Measurements from ENCODE around the gene TMPRSS6. TPM values are rescaled to one million over a fixed set of nuclear protein-coding genes. Genes with fewer than 3 reads are reported as not detected.

The TMPRSS6 gene
- total and polyA plus RNA-seq, 2 donors (not counting 1 experiment from before 2014, with no cell fraction given), result 0.03 TPM; not detected in 1

GRCh38 chr22:37075822-37076433, 33.6 kb downstream of the TMPRSS6 start:
- H4K20me1 ChIP-seq (ENCODE audit: control insufficient read depth, insufficient read depth, low read length, poor library complexity, severe bottlenecking), result no peaks in the 10 kb centered on the region
- peaks cover 18% of the 10 kb centered on the region for H3K27me3 Mint-ChIP-seq
- no peak overlapping the region for H3K27ac ChIP-seq (ENCODE audit: low read length in 2 of 2)
- ATAC-seq (ENCODE audit: low read depth) (no peak), DNase-seq (no peak)
- H3K4me3 ChIP-seq (ENCODE audit: control extremely low read depth in 1 of 5, extremely low read depth in 1 of 5, insufficient read depth in 1 of 5, low read depth in 2 of 5, low read length in 4 of 5), result no peak overlapping the region
- TF ChIP-seq CTCF (IDR thresholded peaks at IDR 0.05) (no peak), EZH2 (IDR thresholded peaks at IDR 0.05; ENCODE audit: borderline replicate concordance, insufficient read depth, low read depth, low read length, poor library complexity, severe bottlenecking) (no peak)
- CTCF ChIA-PET, result interaction anchor here (0.9 to 2.1 kb wide), 8 partner anchors 11 to 382 kb away, joined by 3 to 7 read pairs (median 4); no protein-coding TSS in a partner anchor
- H3K27ac Mint-ChIP-seq, result no peak overlapping the region
- no peak overlapping the region for H2AFZ ChIP-seq (ENCODE audit: insufficient read depth, low read depth, low read length, poor library complexity, severe bottlenecking)
- H3K9me3 ChIP-seq (ENCODE audit: control extremely low read depth in 1 of 3, control insufficient read depth in 2 of 3, insufficient read depth in 1 of 3, low read length in 2 of 3), result no peaks in the 10 kb centered on the region
- no peaks in the 10 kb centered on the region for H3K9me3 Mint-ChIP-seq (ENCODE audit: insufficient read depth)
- peaks cover 22% of the 10 kb centered on the region for H3K4me1 Mint-ChIP-seq
- peaks cover 4 to 15% of the 10 kb centered on the region in 2 donors for H3K4me1 ChIP-seq (ENCODE audit: control insufficient read depth in 2 of 2, insufficient read depth in 2 of 2, low read length in 2 of 2)
- peaks cover 0 to 30% (median 5%) of the 10 kb centered on the region in 4 experiments for H3K27me3 ChIP-seq (replicated peaks in 1 of 4; ENCODE audit: control extremely low read depth in 1 of 4, control insufficient read depth in 3 of 4, insufficient read depth in 4 of 4, low read length in 3 of 4)
- intact Hi-C loops (cut with micrococcal nuclease), result no loop called here
- WGBS (ENCODE audit: insufficient coverage), result 79% methylated on average over 9 of the region's 9 CpGs
- no peak overlapping the region for H3K9ac ChIP-seq (ENCODE audit: low read length)
- H3K79me2 ChIP-seq (ENCODE audit: control insufficient read depth, insufficient read depth, low read length), result no peaks in the 10 kb centered on the region
- no peaks in the 10 kb centered on the region for H3K36me3 ChIP-seq (replicated peaks in 1 of 2; ENCODE audit: control extremely low read depth in 1 of 2, control insufficient read depth in 1 of 2, extremely low read depth in 1 of 2, insufficient read depth in 2 of 2, low read length in 1 of 2)
- H3K4me2 ChIP-seq (replicated peaks; ENCODE audit: low read depth, low read length, poor library complexity, severe bottlenecking), result no peak overlapping the region
- H3K4me3 Mint-ChIP-seq, result no peak overlapping the region
- POLR2A ChIA-PET, result no interaction called here

- Histone ChIP-seq H3K9me3 (ENCODE audit: control extremely low read depth in 1 of 3, control insufficient read depth in 2 of 3, insufficient read depth in 1 of 3, low read length in 2 of 3) (no peaks in the 10 kb centered on the region), H3K4me2 (replicated peaks; ENCODE audit: low read depth, low read length, poor library complexity, severe bottlenecking) (no peak overlapping the region), H2AFZ (ENCODE audit: insufficient read depth, low read depth, low read length, poor library complexity, severe bottlenecking) (no peak overlapping the region), H3K36me3 (replicated peaks in 1 of 2; ENCODE audit: control extremely low read depth in 1 of 2, control insufficient read depth in 1 of 2, extremely low read depth in 1 of 2, insufficient read depth in 2 of 2, low read length in 1 of 2) (no peaks in the 10 kb centered on the region), H3K9ac (ENCODE audit: low read length) (no peak overlapping the region), H3K4me1 (ENCODE audit: control insufficient read depth in 2 of 2, insufficient read depth in 2 of 2, low read length in 2 of 2) (peaks cover 4 to 15% of the 10 kb centered on the region in 2 donors), H4K20me1 (ENCODE audit: control insufficient read depth, insufficient read depth, low read length, poor library complexity, severe bottlenecking) (no peaks in the 10 kb centered on the region), H3K27me3 (replicated peaks in 1 of 4; ENCODE audit: control extremely low read depth in 1 of 4, control insufficient read depth in 3 of 4, insufficient read depth in 4 of 4, low read length in 3 of 4) (peaks cover 0 to 39% (median 7%) of the 10 kb centered on the region in 4 experiments), H3K27ac (ENCODE audit: low read length in 2 of 2) (no peak overlapping the region), H3K79me2 (ENCODE audit: control insufficient read depth, insufficient read depth, low read length) (no peaks in the 10 kb centered on the region), H3K4me3 (ENCODE audit: control extremely low read depth in 1 of 5, extremely low read depth in 1 of 5, insufficient read depth in 1 of 5, low read depth in 2 of 5, low read length in 4 of 5) (no peak overlapping the region)
- intact Hi-C loops (cut with micrococcal nuclease), result no loop called here
- POLR2A ChIA-PET, result no interaction called here
- WGBS (ENCODE audit: insufficient coverage), result 68% methylated on average over 17 of the region's 17 CpGs
- peaks cover 19% of the 10 kb centered on the region for H3K4me1 Mint-ChIP-seq
- no peak overlapping the region for H3K27ac Mint-ChIP-seq
- DNase-seq (no peak), ATAC-seq (ENCODE audit: low read depth) (no peak)
- H3K4me3 Mint-ChIP-seq, result no peak overlapping the region
- CTCF ChIA-PET, result interaction anchor here (2.1 kb wide), 1 partner anchor 12 kb away, joined by 4 read pairs; no protein-coding TSS in a partner anchor
- no peaks in the 10 kb centered on the region for H3K9me3 Mint-ChIP-seq (ENCODE audit: insufficient read depth)
- TF ChIP-seq EZH2 (IDR thresholded peaks at IDR 0.05; ENCODE audit: borderline replicate concordance, insufficient read depth, low read depth, low read length, poor library complexity, severe bottlenecking) (no peak), CTCF (IDR thresholded peaks at IDR 0.05) (no peak)
- H3K27me3 Mint-ChIP-seq, result peaks cover 20% of the 10 kb centered on the region
Measured at GRCh38 chr22:37075046-37075445, 34.5 kb downstream of the TMPRSS6 start.
